Prostate gland (tissue), 2 donors: ENCODE measurements around the gene BCR. TPM values are rescaled to one million over a fixed set of nuclear protein-coding genes. Genes with fewer than 3 reads are reported as not detected.
A peak's percentile ranks its signal among the peaks of the same experiment; 100 is the strongest.

Source experiments
- DNase-seq: peaks from one replicate; pipeline ENCODE4 v3.0.0-alpha.2; 2019; ENCODE audit warnings: low spot score
- H3K27ac ChIP-seq, 2 donors: fragments of 200-600 bp; sonication (generic); 2 replicates each; pipeline ENCODE4 v1.5.1; 2017 to 2019
- H3K27me3 ChIP-seq: fragments of 200-600 bp; sonication (generic); replicated peaks from 2 replicates; pipeline ENCODE4 v1.5.1; 2019; ENCODE audit not compliant: insufficient read depth
- H3K36me3 ChIP-seq, 2 donors: fragments of 200-600 bp; sonication (generic); 1 replicate in 1 of 2; 2 replicates in 1 of 2; pipeline versions ENCODE4 v1.5.1 to v1.8.1; 2017 to 2019
- H3K4me1 ChIP-seq: fragments of 200-600 bp; sonication (generic); replicated peaks from 2 replicates; pipeline ENCODE4 v1.5.1; 2019
- H3K4me3 ChIP-seq, 2 donors: fragments of 200-600 bp; sonication (generic); 2 replicates each; pipeline ENCODE4 v1.5.1; 2017 to 2019
- H3K9me3 ChIP-seq: fragments of 200-600 bp; sonication (generic); 2 replicates; pipeline ENCODE4 v1.5.1; 2017
- CTCF ChIP-seq, 4 experiments: fragments of 200-600 bp in 2 of 4; fragments of 450-650 bp in 2 of 4; sonication (generic) in 2 of 4; IDR thresholded peaks; 1 replicate in 3 of 4; 2 replicates in 1 of 4; pipeline ENCODE4 v1.5.1; 2016 to 2019; ENCODE audit warnings: antibody characterized with exemption in 4 of 4, mild to moderate bottlenecking in 2 of 4, moderate library complexity in 2 of 4
- POLR2A ChIP-seq: fragments of 450-650 bp; IDR thresholded peaks from one replicate; pipeline ENCODE4 v1.6.1; 2016; ENCODE audit warnings: antibody characterized with exemption, mild to moderate bottlenecking
- POLR2AphosphoS5 ChIP-seq: sonication (generic); formaldehyde crosslinking; IDR thresholded peaks from one replicate; pipeline ENCODE4 v1.6.1; 2017; ENCODE audit warnings: antibody characterized with exemption
- whole genome bisulfite sequencing: methylation state at CpG from one replicate; pipeline ENCODE4 v1.1.5; 2018; 5-methylcytosine and 5-hydroxymethylcytosine counted together
- intact Hi-C: fragments of 100-400 bp; cut with DNase I; formaldehyde crosslinking; loops from one replicate; pipeline ENCODE4 v1.14.2; 2022
- total RNA-seq, 2 donors: library from RNA; depleted of rRNA; stranded (reverse); fragments of >200 nt; gene quantifications; one replicate each; pipeline ENCODE4 v1.1.0, GENCODE V29; 2016

BCR gene
- total RNA-seq, 2 donors from 2014 or later: 32.7 to 88.8 TPM

- H3K27ac ChIP-seq: peak overlapping the region in 1 of 2 donors; percentile 13
- no peak for DNase-seq
These were observed 36.3 kb downstream of the BCR start for GRCh38 chr22:23216461-23217170.

GRCh38 chr22:23217171-23218052 is 37.1 kb downstream of the BCR start:
- H3K4me3 ChIP-seq: no peak overlapping the region
- H3K9me3 ChIP-seq: no peaks in the 10 kb centered on the region
- TF ChIP-seq CTCF (IDR thresholded peaks at IDR 0.05) (no peak), POLR2AphosphoS5 (no peak), POLR2A (no peak)
- DNase-seq: no peak
- no peak overlapping the region for H3K27ac ChIP-seq
- 91% methylated on average over 16 of the region's 16 CpGs for WGBS
- intact Hi-C loops: no loop called here
- H3K4me1 ChIP-seq: no peaks in the 10 kb centered on the region
- H3K36me3 ChIP-seq: no peaks in the 10 kb centered on the region
- no peaks in the 10 kb centered on the region for H3K27me3 ChIP-seq

More at GRCh38 chr22:23216461-23217170, 36.3 kb downstream of the BCR start:
- Histone ChIP-seq H3K27me3 (no peaks in the 10 kb centered on the region), H3K36me3 (no peaks in the 10 kb centered on the region), H3K4me1 (no peaks in the 10 kb centered on the region), H3K4me3 (no peak overlapping the region), H3K9me3 (no peaks in the 10 kb centered on the region)
- intact Hi-C loops: no loop called here
- no peak for TF ChIP-seq POLR2AphosphoS5
- TF ChIP-seq CTCF (IDR thresholded peaks at IDR 0.05): no peak
- TF ChIP-seq POLR2A: no peak
- WGBS: 86% methylated on average over 16 of the region's 16 CpGs

GRCh38 chr22:23218053-23218866 is 38.0 kb downstream of the BCR start:
- 70% methylated on average over 12 of the region's 12 CpGs for WGBS
- intact Hi-C loops: no loop called here
- H3K27me3 ChIP-seq: no peaks in the 10 kb centered on the region
- H3K4me1 ChIP-seq: no peaks in the 10 kb centered on the region
- H3K36me3 ChIP-seq: no peaks in the 10 kb centered on the region
- H3K27ac ChIP-seq: no peak overlapping the region
- H3K4me3 ChIP-seq: no peak overlapping the region
- no peak for TF ChIP-seq POLR2A
- no peak for TF ChIP-seq CTCF (IDR thresholded peaks at IDR 0.05)
- no peak for TF ChIP-seq POLR2AphosphoS5
- DNase-seq: no peak
- H3K9me3 ChIP-seq: no peaks in the 10 kb centered on the region

GRCh38 chr22:23218867-23219251 is 38.5 kb downstream of the BCR start:
- Histone ChIP-seq H3K36me3 (no peaks in the 10 kb centered on the region), H3K4me1 (no peaks in the 10 kb centered on the region), H3K27ac (no peak overlapping the region), H3K27me3 (no peaks in the 10 kb centered on the region), H3K9me3 (no peaks in the 10 kb centered on the region), H3K4me3 (no peak overlapping the region)
- intact Hi-C loops: no loop called here
- DNase-seq: no peak
- 37% methylated on average over 11 of the region's 11 CpGs for WGBS
- TF ChIP-seq CTCF (IDR thresholded peaks at IDR 0.05): no peak
- TF ChIP-seq POLR2A: no peak
- no peak for TF ChIP-seq POLR2AphosphoS5
